Common myeloid progenitor, CD34-positive (primary cell): Measurements from ENCODE around the gene APCDD1L.

Experiments
- CTCF ChIA-PET: fragments of 350-600 bp; sonication (Branson Sonifier 250); formaldehyde crosslinking; loops from one replicate; lab custom pipeline; 2021; ENCODE audit warnings: antibody characterized with exemption; lab: Charles Lee
- POLR2A ChIA-PET: fragments of 350-600 bp; sonication (Branson Sonifier 250); formaldehyde crosslinking; loops from one replicate; lab custom pipeline; 2021; ENCODE audit warnings: antibody characterized with exemption; lab: Charles Lee
- DNase-seq, 3 donors: peaks; one replicate each; pipeline versions ENCODE4 v3.0.0 to v3.0.0-alpha.2; 2013
- H3K27ac ChIP-seq, 2 experiments: 1 replicate in 1 of 2; 2 replicates in 1 of 2; pipeline ENCODE4 v1.7.0; 2013; ENCODE audit warnings: inconsistent platforms in 2 of 2, low read length in 2 of 2, mild to moderate bottlenecking in 2 of 2, low read depth in 1 of 2, moderate library complexity in 1 of 2; ENCODE audit not compliant: severe bottlenecking in 2 of 2, insufficient read depth in 1 of 2, poor library complexity in 1 of 2
- H3K27me3 ChIP-seq, 5 experiments: replicated peaks in 2 of 5; 1 replicate in 3 of 5; 2 replicates in 2 of 5; pipeline versions ENCODE4 v1.6.1 to v1.7.0; 2013; ENCODE audit warnings: low read length in 4 of 5, mild to moderate bottlenecking in 2 of 5, moderate library complexity in 2 of 5, inconsistent platforms in 1 of 5; ENCODE audit not compliant: insufficient read depth in 5 of 5, control insufficient read depth in 4 of 5
- H3K36me3 ChIP-seq, 4 experiments: 1 replicate in 2 of 4; 2 replicates in 2 of 4; pipeline versions ENCODE4 v1.6.1 to v1.7.0; 2013; ENCODE audit warnings: low read length in 3 of 4, control low read depth in 1 of 4, mild to moderate bottlenecking in 1 of 4; ENCODE audit not compliant: control insufficient read depth in 4 of 4, insufficient read depth in 4 of 4
- H3K4me1 ChIP-seq, 4 experiments: 1 replicate in 3 of 4; 2 replicates in 1 of 4; pipeline versions ENCODE4 v1.6.1 to v1.7.1; 2013; ENCODE audit warnings: low read length in 3 of 4, mild to moderate bottlenecking in 3 of 4, control low read depth in 1 of 4, inconsistent platforms in 1 of 4, moderate library complexity in 1 of 4; ENCODE audit not compliant: control insufficient read depth in 4 of 4, insufficient read depth in 4 of 4; ENCODE audit errors: control extremely low read depth in 1 of 4
- H3K4me3 ChIP-seq, 7 experiments: 1 replicate in 4 of 7; 2 replicates in 3 of 7; pipeline versions ENCODE4 v1.5.1 to v1.7.0; 2013; ENCODE audit warnings: mild to moderate bottlenecking in 7 of 7, low read length in 6 of 7, moderate library complexity in 6 of 7, inconsistent platforms in 2 of 7, low read depth in 2 of 7, control low read depth in 1 of 7; ENCODE audit not compliant: insufficient read depth in 4 of 7, control insufficient read depth in 1 of 7; ENCODE audit errors: extremely low read depth in 1 of 7
- H3K9me3 ChIP-seq, 5 experiments: 1 replicate in 4 of 5; 2 replicates in 1 of 5; pipeline versions ENCODE4 v1.6.1 to v1.7.1; 2013; ENCODE audit warnings: low read length in 4 of 5, mild to moderate bottlenecking in 2 of 5, inconsistent platforms in 1 of 5, low read depth in 1 of 5, moderate library complexity in 1 of 5; ENCODE audit not compliant: control insufficient read depth in 4 of 5, insufficient read depth in 2 of 5; ENCODE audit errors: control extremely low read depth in 1 of 5
- WGBS: methylation state at CpG from one replicate; pipeline ENCODE4 v1.1.5; 2013; ENCODE audit not compliant: insufficient coverage; 5-methylcytosine and 5-hydroxymethylcytosine counted together

APCDD1L gene

DNA sequence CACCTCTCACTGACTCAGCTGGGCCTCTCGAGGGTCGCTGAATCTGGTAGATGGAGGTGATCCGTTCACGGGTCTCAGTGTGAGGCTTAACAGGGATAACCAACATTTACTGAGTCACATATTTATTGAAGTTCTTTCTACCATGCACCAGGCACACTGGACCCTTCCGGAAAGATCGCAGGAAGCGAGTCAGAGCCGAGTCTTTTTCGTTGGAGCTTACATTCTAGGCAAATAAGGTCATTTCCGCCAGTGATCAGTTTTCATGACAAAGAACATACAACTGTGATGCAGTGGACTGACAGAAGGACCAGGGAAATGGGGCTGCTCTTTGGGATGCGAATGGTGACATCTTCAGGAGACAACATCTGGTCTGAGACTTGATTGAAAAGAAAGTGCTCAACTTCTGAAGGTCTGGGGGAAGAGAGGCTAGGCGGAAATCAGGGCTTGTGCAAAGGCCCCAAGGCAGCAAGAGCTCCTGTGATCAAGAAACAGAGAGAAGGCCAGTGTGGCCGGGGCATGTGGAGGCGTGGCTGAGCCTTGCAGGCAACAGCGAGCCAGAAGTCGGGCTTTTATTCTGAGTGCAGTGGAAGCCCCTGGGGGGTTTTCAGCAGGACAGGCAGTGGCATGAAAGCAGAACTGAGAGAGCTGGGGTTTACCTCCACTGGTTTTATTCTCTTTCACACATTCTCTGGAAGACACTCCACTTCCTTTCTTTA lies 56.7 kb downstream of the APCDD1L start:
- no peak overlapping the region for H3K4me3 ChIP-seq
- peaks cover 0 to 13% (median 6%) of the 10 kb centered on the region in 5 experiments for H3K9me3 ChIP-seq
- H3K4me1 ChIP-seq = no peaks in the 10 kb centered on the region
- H3K36me3 ChIP-seq = no peaks in the 10 kb centered on the region
- ChIA-PET CTCF (interaction anchor here (0.8 to 2.5 kb wide), 3 partner anchors 10 to 224 kb away, joined by 3 to 11 read pairs (median 4); no protein-coding TSS in a partner anchor), POLR2A (interaction anchor here (0.6 kb wide), 1 partner anchor 591 kb away, joined by 3 read pairs; no protein-coding TSS in a partner anchor)
- 93% methylated on average over 16 of the region's 16 CpGs for WGBS
- no peak for DNase-seq
- no peaks in the 10 kb centered on the region for H3K27me3 ChIP-seq
- no peak overlapping the region for H3K27ac ChIP-seq

DNA sequence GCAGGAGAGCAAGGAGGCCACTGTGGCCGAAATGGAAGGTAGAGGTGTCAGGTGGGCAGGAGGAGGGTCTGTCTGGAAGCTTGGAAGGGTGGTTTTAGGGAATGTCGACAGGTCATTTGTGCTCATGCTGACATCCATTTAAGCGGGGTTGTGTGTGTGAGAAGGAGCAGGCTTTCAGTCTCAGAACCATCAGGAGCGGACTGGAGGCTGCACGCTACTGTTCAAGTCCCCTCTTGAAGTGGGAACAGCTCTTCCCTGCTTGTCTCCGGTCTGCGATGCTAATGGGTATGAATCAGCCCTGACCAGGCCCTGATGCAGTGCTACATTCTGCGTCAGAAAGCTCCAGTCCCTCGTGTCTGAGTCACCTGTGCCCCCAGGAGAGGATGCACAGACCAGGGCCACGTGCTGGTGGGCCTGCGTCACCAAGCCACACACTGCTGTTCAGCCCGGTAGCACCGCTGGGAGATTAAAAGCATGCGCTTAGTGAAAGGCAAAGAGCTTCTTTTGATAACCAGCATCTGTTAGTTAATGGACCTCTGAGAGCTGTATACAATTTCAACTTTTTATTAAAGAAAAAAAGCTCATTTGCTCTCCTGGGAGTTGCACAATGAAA lies 58.0 kb downstream of the APCDD1L start:
- H3K4me3 ChIP-seq = no peak overlapping the region
- H3K9me3 ChIP-seq = peaks cover 0 to 9% (median 0%) of the 10 kb centered on the region in 5 experiments
- 94% methylated on average over 14 of the region's 14 CpGs for WGBS
- peaks cover 0 to 6% (median 0%) of the 10 kb centered on the region in 4 experiments for H3K36me3 ChIP-seq
- H3K4me1 ChIP-seq = no peaks in the 10 kb centered on the region
- ChIA-PET CTCF (interaction anchor here (1.9 to 2.5 kb wide), 2 partner anchors 9 to 211 kb away, joined by 4 to 11 read pairs; no protein-coding TSS in a partner anchor), POLR2A (no interaction called here)
- no peak overlapping the region for H3K27ac ChIP-seq
- DNase-seq = no peak
- no peaks in the 10 kb centered on the region for H3K27me3 ChIP-seq

DNA sequence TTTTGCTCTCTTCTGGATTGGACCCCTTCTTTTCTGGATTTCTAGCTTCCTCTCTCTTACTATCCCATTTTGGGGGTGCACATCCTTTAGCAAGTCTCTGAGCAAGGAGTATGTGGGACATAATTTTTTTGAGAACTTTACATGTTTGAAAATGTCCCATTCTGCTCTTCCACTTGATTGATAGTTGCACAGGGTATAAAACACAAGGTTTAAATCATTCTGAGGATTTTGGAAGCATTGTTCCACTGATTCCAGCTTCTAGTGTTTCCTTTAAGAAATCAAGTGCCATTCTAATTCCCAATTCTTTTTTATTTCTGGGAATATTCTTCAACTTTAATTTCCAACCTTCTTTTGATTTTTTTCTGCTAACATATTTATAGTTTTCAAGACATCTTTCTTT lies 60.7 kb downstream of the APCDD1L start:
- Histone ChIP-seq H3K27ac (no peak overlapping the region), H3K36me3 (peaks cover 0 to 13% (median under 1%) of the 10 kb centered on the region in 4 experiments), H3K4me1 (peaks cover 0 to 3% (median 0%) of the 10 kb centered on the region in 4 experiments), H3K4me3 (no peak overlapping the region), H3K9me3 (peaks cover 0 to 9% (median 0%) of the 10 kb centered on the region in 5 experiments), H3K27me3 (no peaks in the 10 kb centered on the region)
- ChIA-PET POLR2A (no interaction called here), CTCF (no interaction called here)
- DNase-seq = no peak

DNA sequence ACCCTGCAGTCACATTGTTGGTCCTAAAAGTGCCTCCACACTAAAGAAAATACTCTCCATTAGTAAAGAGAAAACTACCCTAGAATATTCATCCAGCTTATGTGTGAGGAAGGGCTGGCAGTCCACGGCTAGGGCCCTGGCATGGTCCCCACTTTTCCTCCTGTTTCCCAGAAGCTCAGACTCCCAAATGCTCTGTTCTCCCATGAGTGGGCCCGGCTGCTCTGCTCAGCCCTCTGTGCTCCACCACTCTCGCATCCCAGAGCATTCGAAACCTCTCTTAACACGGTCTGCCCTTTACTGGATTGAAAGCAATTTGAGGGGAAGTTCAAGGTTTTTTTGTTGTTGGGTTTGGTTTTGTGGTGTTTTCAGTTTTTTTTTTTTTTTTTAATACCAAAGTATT lies 61.8 kb downstream of the APCDD1L start:
- ChIA-PET CTCF (interaction anchor here (1.0 kb wide), 1 partner anchor 28 kb away, joined by 3 read pairs; no protein-coding TSS in a partner anchor), POLR2A (no interaction called here)
- Histone ChIP-seq H3K9me3 (peaks cover 0 to 9% (median 0%) of the 10 kb centered on the region in 5 experiments), H3K27ac (no peak overlapping the region), H3K4me3 (no peak overlapping the region), H3K4me1 (peaks cover 0 to 3% (median 0%) of the 10 kb centered on the region in 4 experiments), H3K36me3 (peaks cover 0 to 16% (median under 1%) of the 10 kb centered on the region in 4 experiments), H3K27me3 (no peaks in the 10 kb centered on the region)
- WGBS = 95% methylated on average over 3 of the region's 5 CpGs
- no peak for DNase-seq

DNA sequence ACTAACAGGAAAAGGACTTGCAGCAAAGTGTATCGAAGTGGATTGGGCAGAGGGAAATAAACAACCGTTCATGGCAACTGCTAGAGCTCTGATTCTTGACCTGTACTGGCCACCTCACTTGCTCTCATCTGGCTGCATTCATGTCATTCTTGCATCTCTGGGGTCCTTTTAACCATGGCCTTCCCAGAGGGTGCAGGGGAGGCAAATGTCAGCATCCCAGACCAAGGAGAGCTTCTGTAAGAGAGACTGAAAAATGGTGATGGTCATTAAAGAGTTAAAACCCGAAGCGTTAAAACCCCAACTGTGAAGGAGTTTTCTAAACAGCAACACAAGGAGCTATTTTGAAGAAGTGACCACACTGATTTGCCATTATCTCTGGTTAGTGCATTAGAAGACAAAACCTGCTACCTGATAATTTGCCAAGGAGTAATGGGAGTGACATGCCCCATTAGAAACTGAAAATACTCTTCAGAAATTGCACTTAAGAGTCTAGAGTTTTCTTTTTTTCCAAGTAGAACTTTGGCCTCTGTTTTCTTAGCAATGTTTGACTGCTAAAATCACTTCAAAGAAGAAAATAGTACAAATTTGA lies 62.4 kb downstream of the APCDD1L start:
- POLR2A ChIA-PET = no interaction called here
- CTCF ChIA-PET = no interaction called here
- 96% methylated on average over 4 of the region's 4 CpGs for WGBS

DNA sequence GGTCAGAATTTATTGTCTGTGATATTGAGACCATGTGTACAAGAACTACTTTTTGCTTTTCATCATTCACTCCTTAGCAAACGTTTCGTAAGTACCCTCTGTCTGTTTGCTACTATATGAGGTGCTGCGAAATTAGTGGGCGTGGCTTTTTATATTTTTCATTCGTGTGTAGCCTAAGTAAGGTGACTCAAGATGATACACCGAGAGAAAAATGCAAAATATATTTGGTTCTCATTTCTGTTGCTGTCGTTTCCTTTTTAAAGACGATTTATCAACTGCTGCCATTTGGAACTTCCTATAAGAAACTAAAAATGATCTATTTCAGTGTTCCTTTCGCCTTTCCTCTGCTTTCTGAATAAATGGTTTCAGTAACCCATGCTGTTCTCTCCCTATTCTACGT lies 64.9 kb downstream of the APCDD1L start:
- peaks cover 0 to 3% (median 0%) of the 10 kb centered on the region in 4 experiments for H3K4me1 ChIP-seq
- WGBS = 65% methylated on average over 8 of the region's 10 CpGs
- no peak overlapping the region for H3K27ac ChIP-seq
- peaks cover 0 to 42% (median 6%) of the 10 kb centered on the region in 4 experiments for H3K36me3 ChIP-seq
- POLR2A ChIA-PET = no interaction called here
- CTCF ChIA-PET = interaction anchor here (1.6 kb wide), 1 partner anchor 213 kb away, joined by 3 read pairs; no protein-coding TSS in a partner anchor
- no peaks in the 10 kb centered on the region for H3K27me3 ChIP-seq
- H3K9me3 ChIP-seq = peaks cover 0 to 9% (median 0%) of the 10 kb centered on the region in 5 experiments
- H3K4me3 ChIP-seq = no peak overlapping the region
- no peak for DNase-seq

More for the DNA sequence above, 62.4 kb downstream of the APCDD1L start:
- no peak overlapping the region for H3K4me3 ChIP-seq
- DNase-seq = no peak
- H3K4me1 ChIP-seq = peaks cover 0 to 3% (median 0%) of the 10 kb centered on the region in 4 experiments
- H3K27me3 ChIP-seq = no peaks in the 10 kb centered on the region
- peaks cover 0 to 21% (median 2%) of the 10 kb centered on the region in 4 experiments for H3K36me3 ChIP-seq
- H3K27ac ChIP-seq = no peak overlapping the region
- H3K9me3 ChIP-seq = peaks cover 0 to 9% (median 0%) of the 10 kb centered on the region in 5 experiments
